Measurements from ENCODE around the gene CATSPER3. TPM values are rescaled to one million over a fixed set of nuclear protein-coding genes. Genes with fewer than 3 reads are reported as not detected.
A peak's percentile ranks its signal among the peaks of the same experiment; 100 is the strongest.

Gene CATSPER3
- total and polyA plus RNA-seq, 11 donors = 0.38 to 0.98 (median 0.61) TPM; not detected in 2

- Histone ChIP-seq H3K27ac (no peak overlapping the region), H3K9me3 (no peaks in the 10 kb centered on the region), H3K36me3 (no peaks in the 10 kb centered on the region), H3K4me3 (no peak overlapping the region), H3K4me1 (peaks cover 0 to 10% (median 0%) of the 10 kb centered on the region in 12 donors), H3K27me3 (no peaks in the 10 kb centered on the region)
- ATAC-seq = no peak
- peak in 1 of 5 donors; percentile 4 for DNase-seq
- 79 to 91% (median 87%) methylated on average over 4 of the region's 4 CpGs for WGBS, 4 donors
- intact Hi-C loops (cut with DNase I) = no loop called here
- TF ChIP-seq, protein P1, sequence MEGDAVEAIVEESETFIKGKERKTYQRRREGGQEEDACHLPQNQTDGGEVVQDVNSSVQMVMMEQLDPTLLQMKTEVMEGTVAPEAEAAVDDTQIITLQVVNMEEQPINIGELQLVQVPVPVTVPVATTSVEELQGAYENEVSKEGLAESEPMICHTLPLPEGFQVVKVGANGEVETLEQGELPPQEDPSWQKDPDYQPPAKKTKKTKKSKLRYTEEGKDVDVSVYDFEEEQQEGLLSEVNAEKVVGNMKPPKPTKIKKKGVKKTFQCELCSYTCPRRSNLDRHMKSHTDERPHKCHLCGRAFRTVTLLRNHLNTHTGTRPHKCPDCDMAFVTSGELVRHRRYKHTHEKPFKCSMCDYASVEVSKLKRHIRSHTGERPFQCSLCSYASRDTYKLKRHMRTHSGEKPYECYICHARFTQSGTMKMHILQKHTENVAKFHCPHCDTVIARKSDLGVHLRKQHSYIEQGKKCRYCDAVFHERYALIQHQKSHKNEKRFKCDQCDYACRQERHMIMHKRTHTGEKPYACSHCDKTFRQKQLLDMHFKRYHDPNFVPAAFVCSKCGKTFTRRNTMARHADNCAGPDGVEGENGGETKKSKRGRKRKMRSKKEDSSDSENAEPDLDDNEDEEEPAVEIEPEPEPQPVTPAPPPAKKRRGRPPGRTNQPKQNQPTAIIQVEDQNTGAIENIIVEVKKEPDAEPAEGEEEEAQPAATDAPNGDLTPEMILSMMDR (IDR thresholded peaks at IDR 0.05) = no peak
- no peak for TF ChIP-seq POLR2A (IDR thresholded peaks at IDR 0.05)
Observed at GRCh38 chr5:135018457-135018856, 50.8 kb downstream of the CATSPER3 start.

- 81 to 89% (median 84%) methylated on average over 5 of the region's 5 CpGs for WGBS, 4 donors
Observed at GRCh38 chr5:135019314-135019713, 51.6 kb downstream of the CATSPER3 start.

GRCh38 chr5:135020111-135020895, 52.6 kb downstream of the CATSPER3 start:
- peaks cover 0 to 13% (median 0%) of the 10 kb centered on the region in 9 donors for H3K27me3 ChIP-seq
- H3K9me3 ChIP-seq = no peaks in the 10 kb centered on the region
- ATAC-seq = no peak
- no peaks in the 10 kb centered on the region for H3K4me1 ChIP-seq
- no peaks in the 10 kb centered on the region for H3K36me3 ChIP-seq
- H3K27ac ChIP-seq = no peak overlapping the region
- peak in 2 of 5 donors; percentile 8 to 22 for DNase-seq
- no peak overlapping the region for H3K4me3 ChIP-seq
- 85 to 87% (median 86%) methylated on average over 16 of the region's 16 CpGs for WGBS, 4 donors
- intact Hi-C loops (cut with DNase I) = no loop called here
- TF ChIP-seq, protein P1 (IDR thresholded peaks at IDR 0.05) = no peak
- TF ChIP-seq POLR2A (IDR thresholded peaks at IDR 0.05) = no peak

More at GRCh38 chr5:135019314-135019713, 51.6 kb downstream of the CATSPER3 start:
- Histone ChIP-seq H3K27ac (no peak overlapping the region), H3K27me3 (peaks cover 0 to 3% (median 0%) of the 10 kb centered on the region in 9 donors), H3K36me3 (no peaks in the 10 kb centered on the region), H3K4me3 (no peak overlapping the region), H3K9me3 (no peaks in the 10 kb centered on the region), H3K4me1 (peaks cover 0 to 6% (median 0%) of the 10 kb centered on the region in 12 donors)
- intact Hi-C loops (cut with DNase I) = no loop called here
- no peak for TF ChIP-seq POLR2A (IDR thresholded peaks at IDR 0.05)
- TF ChIP-seq, protein P1 (IDR thresholded peaks at IDR 0.05) = no peak
- ATAC-seq (no peak), DNase-seq (peak in 1 of 5 donors; percentile 11)

DNA sequence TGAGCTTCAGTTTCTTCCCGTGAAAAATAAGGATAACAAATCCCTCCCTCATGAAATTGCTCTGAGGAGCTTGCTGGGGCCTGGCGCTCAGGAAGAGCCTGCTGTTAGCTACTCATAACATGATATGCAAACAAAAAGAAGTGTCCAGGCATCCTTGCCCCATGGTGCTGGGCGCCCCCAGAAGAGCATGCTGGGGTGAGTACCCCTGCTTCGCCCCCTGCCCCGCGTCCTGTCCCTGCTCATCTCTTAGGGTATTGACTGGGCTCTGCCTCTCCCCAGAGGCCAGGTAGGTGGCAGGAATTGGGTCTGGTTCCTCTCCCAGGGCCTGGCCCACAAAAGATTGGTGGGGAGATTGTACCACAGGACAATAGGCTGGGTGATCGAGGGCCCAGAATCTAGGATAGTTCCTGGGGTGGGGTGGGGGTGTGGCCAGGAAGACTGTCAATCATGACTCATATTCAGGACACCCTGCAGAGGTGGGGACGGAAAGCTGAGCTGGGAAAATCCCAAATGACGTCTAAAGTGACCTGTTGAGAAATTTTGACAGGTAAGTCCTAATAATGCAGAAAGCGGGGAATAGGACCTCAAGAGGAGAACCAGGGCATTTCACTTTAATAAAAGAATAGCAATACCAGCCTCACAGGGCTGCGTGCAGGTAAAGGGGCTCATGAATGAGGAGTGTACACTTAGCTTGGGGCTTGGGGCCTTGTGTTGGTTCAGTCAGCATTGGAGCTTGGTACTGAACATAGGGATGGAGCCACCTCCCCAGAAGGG, 57.4 kb downstream of the CATSPER3 start:
- intact Hi-C loops (cut with DNase I) = no loop called here
- Histone ChIP-seq H3K36me3 (no peaks in the 10 kb centered on the region), H3K27ac (no peak overlapping the region), H3K9me3 (no peaks in the 10 kb centered on the region), H3K4me3 (no peak overlapping the region), H3K4me1 (peaks cover 0 to 19% (median 0%) of the 10 kb centered on the region in 12 donors), H3K27me3 (peaks cover 29 to 62% (median 47%) of the 10 kb centered on the region in 9 donors)
- WGBS, 4 donors = 86 to 90% (median 90%) methylated on average over 11 of the region's 11 CpGs
- ATAC-seq (no peak), DNase-seq (peak in 2 of 5 donors; percentile 19 to 38)
- no peak for TF ChIP-seq POLR2A (IDR thresholded peaks at IDR 0.05)
- TF ChIP-seq, protein P1 (IDR thresholded peaks at IDR 0.05) = no peak

Measured in heart left ventricle (tissue), 16 donors.